Mucosa of stomach (tissue), 1 donor: ENCODE results near the gene H19.

Experiments
- H3K27me3 ChIP-seq: one replicate; pipeline ENCODE4 v1.7.0; 2013; ENCODE audit warnings: mild to moderate bottlenecking, low read length; ENCODE audit not compliant: control insufficient read depth, insufficient read depth
- H3K36me3 ChIP-seq: one replicate; pipeline ENCODE4 v1.7.0; 2013; ENCODE audit warnings: low read length; ENCODE audit not compliant: control insufficient read depth, insufficient read depth
- H3K4me1 ChIP-seq: one replicate; pipeline ENCODE4 v1.7.0; 2013; ENCODE audit warnings: mild to moderate bottlenecking, low read length; ENCODE audit not compliant: control insufficient read depth, insufficient read depth
- H3K4me3 ChIP-seq: one replicate; pipeline ENCODE4 v1.7.0; 2013; ENCODE audit warnings: low read length
- H3K9ac ChIP-seq: one replicate; pipeline ENCODE4 v1.7.0; 2013; ENCODE audit warnings: mild to moderate bottlenecking, low read length, moderate library complexity
- H3K9me3 ChIP-seq: one replicate; pipeline ENCODE4 v1.7.0; 2013; ENCODE audit warnings: mild to moderate bottlenecking, low read length, moderate library complexity; ENCODE audit not compliant: control insufficient read depth
- donor health status: Pancreatic carcinoma.

Gene H19

DNA sequence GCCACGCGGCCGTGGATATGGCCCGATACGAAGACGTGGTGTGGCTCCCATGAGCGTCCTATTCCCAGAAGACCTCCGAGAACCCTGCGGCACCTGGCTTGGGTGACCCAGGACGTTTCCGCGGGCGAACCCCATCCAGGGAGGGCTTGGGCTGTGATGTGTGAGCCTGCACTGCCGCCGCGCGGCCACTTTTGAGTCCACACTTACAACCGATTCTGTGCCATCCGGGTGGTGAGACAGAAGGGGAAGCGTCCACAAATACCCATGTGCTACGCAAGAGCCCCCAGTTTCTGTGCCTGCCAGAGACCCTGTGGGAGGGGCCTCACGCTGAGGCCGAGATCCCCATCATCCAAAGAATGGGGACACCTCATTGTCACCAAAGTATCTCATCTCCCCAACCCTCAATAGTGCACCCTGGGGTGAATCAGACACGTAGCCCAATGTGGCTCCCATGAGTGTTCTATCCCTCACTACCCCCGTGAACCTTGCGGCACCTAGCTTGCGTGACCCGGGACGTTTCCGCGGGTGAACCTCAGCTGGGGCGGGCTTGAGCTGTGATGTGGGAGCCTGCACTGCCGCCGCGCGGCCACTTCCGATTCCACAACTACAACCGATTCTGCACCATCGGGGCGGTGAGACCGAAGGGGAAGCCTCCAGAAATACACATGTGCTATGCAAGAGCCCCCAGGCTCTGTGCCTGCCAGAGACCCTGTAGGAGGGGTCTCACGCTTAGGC, 4.6 kb upstream of the H19 start:
- Histone ChIP-seq H3K4me3 (no peak overlapping the region), H3K27me3 (no peaks in the 10 kb centered on the region), H3K9me3 (no peaks in the 10 kb centered on the region), H3K4me1 (no peaks in the 10 kb centered on the region), H3K36me3 (no peaks in the 10 kb centered on the region), H3K9ac (no peak overlapping the region)

- Histone ChIP-seq H3K4me3 (no peak overlapping the region), H3K9ac (no peak overlapping the region), H3K4me1 (no peaks in the 10 kb centered on the region), H3K9me3 (no peaks in the 10 kb centered on the region), H3K27me3 (no peaks in the 10 kb centered on the region), H3K36me3 (no peaks in the 10 kb centered on the region)
Measured at GRCh38 chr11:1998861-1999260, 1.2 kb upstream of the H19 start.

DNA sequence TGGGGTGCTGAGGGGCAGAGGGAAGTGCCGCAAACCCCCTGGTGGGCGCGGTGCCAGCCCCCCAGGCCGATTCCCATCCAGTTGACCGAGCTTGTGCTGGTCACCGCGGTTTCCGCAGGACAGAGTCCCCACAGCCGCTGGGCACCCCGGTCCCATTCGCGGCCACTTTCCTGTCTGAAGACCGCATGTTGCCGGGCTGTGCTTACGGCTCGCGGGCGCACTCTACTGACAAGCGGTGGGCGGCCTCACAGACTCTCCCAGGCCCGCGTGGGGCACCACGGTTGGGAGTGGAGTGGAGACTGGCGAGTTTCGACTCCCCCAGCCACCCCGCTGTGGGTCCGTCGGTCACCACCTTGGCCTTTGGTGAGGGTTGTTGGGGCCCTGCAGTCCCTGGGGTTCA, 648 bp upstream of the H19 start:
- Histone ChIP-seq H3K4me1 (no peaks in the 10 kb centered on the region), H3K4me3 (no peak overlapping the region), H3K9me3 (no peaks in the 10 kb centered on the region), H3K27me3 (no peaks in the 10 kb centered on the region), H3K36me3 (no peaks in the 10 kb centered on the region), H3K9ac (no peak overlapping the region)

- Histone ChIP-seq H3K9ac (no peak overlapping the region), H3K4me3 (no peak overlapping the region), H3K27me3 (no peaks in the 10 kb centered on the region), H3K4me1 (no peaks in the 10 kb centered on the region), H3K9me3 (no peaks in the 10 kb centered on the region), H3K36me3 (no peaks in the 10 kb centered on the region)
Measured at GRCh38 chr11:1994121-1994520, 3.5 kb downstream of the H19 start.

DNA sequence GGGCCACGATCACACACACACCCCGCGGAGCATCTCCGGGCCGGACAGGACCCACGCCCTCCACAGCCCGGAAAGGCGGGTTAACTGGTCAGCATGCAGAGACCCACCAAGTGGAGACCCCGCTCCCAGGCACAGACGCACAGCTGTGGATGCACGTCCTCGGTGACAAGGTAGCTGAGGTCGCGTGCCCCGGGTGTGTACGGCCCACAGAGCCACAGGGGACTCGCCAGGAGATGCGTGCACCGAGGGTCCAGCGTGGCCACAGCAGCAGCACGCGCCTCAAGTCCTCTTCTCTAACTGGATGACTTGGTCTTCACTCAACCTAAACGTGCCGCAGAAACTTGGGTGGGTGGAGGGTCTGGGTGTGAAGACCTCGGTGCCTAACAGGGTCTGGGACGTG, 5.5 kb downstream of the H19 start:
- no peaks in the 10 kb centered on the region for H3K36me3 ChIP-seq
- H3K9me3 ChIP-seq, result no peaks in the 10 kb centered on the region
- H3K9ac ChIP-seq, result no peak overlapping the region
- H3K4me3 ChIP-seq, result no peak overlapping the region
- no peaks in the 10 kb centered on the region for H3K27me3 ChIP-seq
- no peaks in the 10 kb centered on the region for H3K4me1 ChIP-seq

DNA sequence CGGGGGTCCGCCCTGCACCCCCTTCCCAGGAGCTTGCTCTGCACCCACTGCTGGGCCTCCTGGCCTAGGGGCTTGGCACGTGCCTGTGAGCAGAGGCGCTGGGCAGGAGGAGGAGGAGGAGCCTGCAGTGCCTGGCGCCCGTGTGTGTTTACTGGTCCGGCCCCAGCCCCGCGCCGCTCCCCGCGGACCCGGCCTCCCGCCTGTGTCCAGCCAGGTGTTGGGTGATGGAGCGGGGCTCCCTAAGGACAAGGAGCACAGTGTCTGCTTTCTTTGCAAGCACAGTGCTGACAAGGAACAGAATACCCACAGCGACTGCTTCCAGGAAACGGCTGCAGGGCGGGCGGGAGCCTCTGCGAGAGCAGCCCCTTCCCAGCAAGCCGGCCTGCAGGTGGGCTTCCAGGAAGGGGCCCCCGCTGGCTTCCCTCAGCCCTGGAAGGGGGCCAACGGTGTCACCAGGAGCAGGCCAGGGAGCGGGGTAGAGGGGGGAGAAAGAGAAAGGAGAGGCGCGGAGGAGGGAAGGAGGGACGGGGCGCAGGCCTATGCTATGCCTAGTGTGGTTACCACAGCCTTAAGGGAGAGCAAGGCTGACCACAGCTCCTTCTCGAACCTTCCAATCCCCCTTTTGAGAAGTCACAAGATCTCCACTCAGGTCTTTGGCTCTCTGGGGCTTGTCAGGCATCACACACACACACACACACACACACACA, 6.6 kb downstream of the H19 start:
- H3K27me3 ChIP-seq, result no peaks in the 10 kb centered on the region
- H3K9me3 ChIP-seq, result no peaks in the 10 kb centered on the region
- H3K9ac ChIP-seq, result no peak overlapping the region
- no peaks in the 10 kb centered on the region for H3K36me3 ChIP-seq
- H3K4me1 ChIP-seq, result no peaks in the 10 kb centered on the region
- H3K4me3 ChIP-seq, result no peak overlapping the region

DNA sequence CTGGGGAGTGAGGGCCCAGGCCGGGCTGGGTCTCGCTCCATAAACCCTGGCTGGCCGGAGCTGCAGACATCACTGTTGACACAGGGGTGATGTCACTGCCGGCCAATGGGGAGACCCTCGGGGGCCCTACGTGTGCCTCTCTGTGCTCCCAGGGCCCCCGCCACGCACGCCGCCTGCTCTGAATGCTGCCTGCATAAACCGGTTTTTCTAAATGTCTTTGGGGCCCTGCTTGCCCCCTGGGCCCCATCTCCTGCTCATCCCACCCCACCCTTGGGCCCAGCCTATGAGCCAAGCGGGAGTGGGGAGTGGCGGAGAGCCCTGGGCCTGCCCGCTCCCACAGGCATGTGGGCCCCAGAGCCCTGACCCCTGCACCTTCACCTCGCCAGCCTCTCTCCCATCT, 7.7 kb downstream of the H19 start:
- H3K4me1 ChIP-seq, result no peaks in the 10 kb centered on the region
- H3K9me3 ChIP-seq, result no peaks in the 10 kb centered on the region
- no peak overlapping the region for H3K4me3 ChIP-seq
- no peak overlapping the region for H3K9ac ChIP-seq
- no peaks in the 10 kb centered on the region for H3K36me3 ChIP-seq
- H3K27me3 ChIP-seq, result no peaks in the 10 kb centered on the region

DNA sequence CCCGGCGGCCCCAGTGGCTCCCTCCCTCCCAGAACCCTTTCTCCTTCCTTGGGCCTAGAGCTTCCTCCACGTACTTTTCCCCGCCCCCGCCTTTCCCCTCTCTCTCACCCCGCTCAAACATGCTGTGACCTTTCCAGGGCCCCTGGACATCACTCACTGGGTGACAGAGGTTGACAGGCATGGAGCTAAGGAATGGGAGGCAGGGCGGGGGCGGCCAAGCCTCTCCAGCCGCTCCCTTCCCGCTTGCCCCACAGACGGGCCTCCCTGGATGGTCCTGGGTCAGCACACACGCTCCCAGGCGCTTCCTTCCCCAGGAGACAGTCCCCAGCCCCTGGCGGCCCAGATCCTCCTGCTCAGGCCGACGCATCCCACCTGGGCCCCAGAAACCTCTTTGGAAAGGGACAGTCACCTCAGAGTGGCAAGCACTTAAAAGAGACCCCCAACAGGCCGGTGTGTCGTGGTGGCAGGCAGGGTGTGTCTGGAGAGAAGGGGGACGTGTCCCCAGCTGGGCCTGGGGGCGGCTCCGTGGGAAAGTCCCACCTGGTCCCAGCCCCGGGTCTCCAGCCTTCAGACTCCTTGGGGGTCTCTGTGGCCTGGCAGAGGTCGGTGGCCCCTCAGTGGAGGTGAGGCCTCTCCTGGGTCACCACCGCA, 8.8 kb downstream of the H19 start:
- H3K9me3 ChIP-seq, result no peaks in the 10 kb centered on the region
- H3K4me3 ChIP-seq, result no peak overlapping the region

DNA sequence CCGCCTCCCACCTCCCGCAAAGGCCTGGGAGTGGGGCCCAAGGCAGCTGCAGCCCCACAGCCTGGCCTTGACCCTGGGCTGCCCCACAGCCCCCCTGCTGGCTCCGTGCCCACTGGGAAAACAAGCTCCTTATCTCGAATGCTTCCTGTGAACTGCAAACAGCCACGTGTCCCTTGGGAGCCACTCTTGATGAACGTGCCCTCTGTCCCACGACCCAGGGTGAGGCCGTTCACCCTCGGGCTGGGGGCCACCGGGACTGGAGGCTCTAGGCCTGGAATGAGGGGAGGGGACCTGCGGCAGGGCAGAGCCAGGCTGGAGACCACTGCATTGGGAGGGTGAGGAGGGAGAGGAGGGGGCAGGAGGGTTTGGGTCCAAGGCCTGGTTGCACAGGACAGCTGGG, 9.5 kb downstream of the H19 start:
- no peak overlapping the region for H3K4me3 ChIP-seq

More for the DNA sequence above, 8.8 kb downstream of the H19 start:
- H3K4me1 ChIP-seq, result no peaks in the 10 kb centered on the region
- no peaks in the 10 kb centered on the region for H3K36me3 ChIP-seq
- no peaks in the 10 kb centered on the region for H3K27me3 ChIP-seq
- H3K9ac ChIP-seq, result no peak overlapping the region

DNA sequence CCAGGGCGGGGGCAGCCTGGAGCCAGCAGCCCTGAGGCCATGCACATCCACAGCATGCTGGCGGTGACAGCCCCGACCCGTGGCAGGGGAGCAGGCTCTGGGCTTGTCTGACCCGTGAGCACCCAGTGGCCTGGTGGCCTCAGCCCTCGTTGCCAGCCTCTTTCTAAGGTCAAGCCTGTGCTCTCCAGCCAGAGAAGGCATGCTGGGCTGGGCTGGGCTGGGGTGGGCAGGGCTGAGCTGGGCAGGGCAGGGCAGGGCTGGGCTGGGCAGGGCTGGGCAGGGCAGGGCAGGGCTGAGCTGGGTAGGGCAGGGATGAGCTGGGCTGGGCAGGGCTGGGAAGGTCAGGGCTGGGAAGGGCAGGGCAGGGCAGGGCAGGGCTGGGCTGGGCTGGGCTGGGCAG, 10.6 kb downstream of the H19 start:
- H3K36me3 ChIP-seq, result no peaks in the 10 kb centered on the region

More for the DNA sequence above, 9.5 kb downstream of the H19 start:
- Histone ChIP-seq H3K27me3 (no peaks in the 10 kb centered on the region), H3K36me3 (no peaks in the 10 kb centered on the region), H3K9me3 (no peaks in the 10 kb centered on the region), H3K9ac (no peak overlapping the region), H3K4me1 (no peaks in the 10 kb centered on the region)

DNA sequence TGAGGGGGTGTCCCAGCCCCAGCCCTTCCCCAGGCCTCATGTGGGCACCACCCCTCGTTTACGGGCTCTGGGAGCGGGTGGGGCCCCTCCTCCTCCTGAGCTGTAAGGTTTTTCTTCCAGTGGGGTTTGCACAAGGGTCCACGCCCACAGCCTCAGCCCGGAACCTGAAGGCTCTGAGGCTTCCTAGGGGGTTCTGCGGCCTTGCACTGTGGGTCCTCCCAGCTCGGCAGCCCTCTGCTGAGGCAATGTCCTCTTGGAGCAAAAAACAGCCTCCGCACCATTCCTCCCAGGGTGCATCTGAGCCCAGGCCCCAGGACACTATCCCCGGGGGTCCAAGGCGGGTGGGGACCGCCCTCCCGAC, 14.1 kb downstream of the H19 start:
- no peaks in the 10 kb centered on the region for H3K27me3 ChIP-seq

More for the DNA sequence above, 10.6 kb downstream of the H19 start:
- Histone ChIP-seq H3K4me3 (no peak overlapping the region), H3K27me3 (no peaks in the 10 kb centered on the region), H3K9ac (no peak overlapping the region), H3K9me3 (no peaks in the 10 kb centered on the region), H3K4me1 (no peaks in the 10 kb centered on the region)

GRCh38 chr11:1982873-1983600, 14.6 kb downstream of the H19 start:
- no peaks in the 10 kb centered on the region for H3K4me1 ChIP-seq
- no peak overlapping the region for H3K4me3 ChIP-seq
- no peak overlapping the region for H3K9ac ChIP-seq
- H3K9me3 ChIP-seq, result no peaks in the 10 kb centered on the region
- H3K27me3 ChIP-seq, result no peaks in the 10 kb centered on the region
- H3K36me3 ChIP-seq, result no peaks in the 10 kb centered on the region

More for the DNA sequence above, 14.1 kb downstream of the H19 start:
- H3K9ac ChIP-seq, result no peak overlapping the region
- H3K9me3 ChIP-seq, result no peaks in the 10 kb centered on the region
- H3K36me3 ChIP-seq, result no peaks in the 10 kb centered on the region
- no peaks in the 10 kb centered on the region for H3K4me1 ChIP-seq
- H3K4me3 ChIP-seq, result no peak overlapping the region
